CD4-positive, alpha-beta T cell treated with Interleukin-4 for 1 hour (primary cell): ENCODE results near the gene TMEM86A.
"Not testable (repeated sequence)": the region's sequence is repeated elsewhere in the genome, so short reads cannot be mapped to it uniquely, and the experiment has no call there.

ENCODE experiments used
- DNase-seq, 2 donors: peaks; one replicate each; pipeline ENCODE4 v3.0.0-alpha.2; 2020 to 2022

TMEM86A gene

GRCh38 chr11:18698341-18699268, at the start of gene TMEM86A:
TSS of gene TMEM86A (plus strand) at chr11:18698779. CDS start at chr11:18698887, 108 bp downstream.
- DNase-seq: peak; percentile 95

GRCh38 chr11:18650353-18650752, 48.2 kb upstream of the TMEM86A start:
- no peak for DNase-seq

- DNase-seq: peak; percentile 43 to 66
Observed at GRCh38 chr11:18650859-18651557, 47.6 kb upstream of the TMEM86A start.

GRCh38 chr11:18657673-18658072, 40.9 kb upstream of the TMEM86A start:
- no peak for DNase-seq

- DNase-seq: not testable (repeated sequence)
Observed at GRCh38 chr11:18665353-18665872, 33.2 kb upstream of the TMEM86A start.

GRCh38 chr11:18668131-18668530, 30.4 kb upstream of the TMEM86A start:
- DNase-seq: no peak

- DNase-seq: peak in 1 of 2 donors; percentile 29
Observed at GRCh38 chr11:18669219-18669596, 29.4 kb upstream of the TMEM86A start.

- no peak for DNase-seq
Observed at GRCh38 chr11:18669711-18670110, 28.9 kb upstream of the TMEM86A start.

GRCh38 chr11:18671246-18671645, 27.3 kb upstream of the TMEM86A start:
- no peak for DNase-seq

- peak; percentile 63 to 76 for DNase-seq
Observed at GRCh38 chr11:18672209-18672608, 26.4 kb upstream of the TMEM86A start.

GRCh38 chr11:18676803-18677202, 21.8 kb upstream of the TMEM86A start:
- DNase-seq: no peak

GRCh38 chr11:18677560-18677959, 21.0 kb upstream of the TMEM86A start:
- DNase-seq: no peak

GRCh38 chr11:18681949-18682348, 16.6 kb upstream of the TMEM86A start:
- DNase-seq: not testable (repeated sequence)

- DNase-seq: no peak
Observed at GRCh38 chr11:18682466-18682865, 16.1 kb upstream of the TMEM86A start.

GRCh38 chr11:18684267-18684666, 14.3 kb upstream of the TMEM86A start:
- no peak for DNase-seq

- DNase-seq: not testable (repeated sequence)
Observed at GRCh38 chr11:18691467-18692140, 7.0 kb upstream of the TMEM86A start.

GRCh38 chr11:18692941-18693760, 5.4 kb upstream of the TMEM86A start:
- DNase-seq: no peak

- DNase-seq: no peak
Observed at GRCh38 chr11:18696638-18697225, 1.8 kb upstream of the TMEM86A start.

GRCh38 chr11:18697576-18697975, 1.0 kb upstream of the TMEM86A start:
- no peak for DNase-seq

GRCh38 chr11:18699269-18699596, 654 bp downstream of the TMEM86A start:
- DNase-seq: no peak

GRCh38 chr11:18699848-18700261, 1.3 kb downstream of the TMEM86A start:
- DNase-seq: no peak

GRCh38 chr11:18700375-18700774, 1.8 kb downstream of the TMEM86A start:
- no peak for DNase-seq
